GM19351 (cell line): Measurements from ENCODE around the gene CD40.

Source experiments
- ATAC-seq: cut with Tn5 transposase; IDR thresholded peaks from one replicate; pipeline ENCODE4 v1.9.1; 2021; ENCODE audit warnings: mild to moderate bottlenecking, moderate library complexity; ENCODE audit not compliant: unreplicated experiment

The CD40 gene

DNA sequence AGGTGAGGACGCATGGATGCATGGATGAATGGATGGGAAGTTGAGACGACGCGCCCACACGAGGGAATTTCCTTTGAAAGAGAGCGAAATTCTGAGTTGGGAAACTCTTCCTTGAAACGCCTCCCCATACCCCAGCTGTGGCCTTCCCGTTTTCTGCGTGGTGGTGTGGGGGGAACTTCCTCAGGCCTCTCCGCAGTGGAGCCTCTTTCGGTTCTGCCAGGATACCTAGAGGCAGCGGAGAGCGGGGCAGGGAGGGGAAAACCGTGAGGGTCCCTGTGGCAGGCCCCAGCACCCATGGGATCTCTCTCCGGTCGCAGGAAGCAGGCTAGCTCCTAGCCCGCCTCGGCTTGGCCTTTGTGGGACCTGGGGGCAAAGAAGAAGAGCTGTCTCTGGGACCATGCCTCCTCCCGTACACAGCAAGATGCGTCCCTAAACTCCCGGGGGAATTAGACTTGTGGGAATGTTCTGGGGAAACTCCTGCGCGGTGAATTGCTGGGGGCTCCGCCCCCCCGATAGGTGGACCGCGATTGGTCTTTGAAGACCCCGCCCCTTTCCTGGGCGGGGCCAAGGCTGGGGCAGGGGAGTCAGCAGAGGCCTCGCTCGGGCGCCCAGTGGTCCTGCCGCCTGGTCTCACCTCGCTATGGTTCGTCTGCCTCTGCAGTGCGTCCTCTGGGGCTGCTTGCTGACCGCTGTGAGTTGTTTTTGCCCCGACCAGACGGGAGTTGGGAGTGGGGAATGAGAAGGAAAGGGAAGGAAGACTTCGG, at the start of gene CD40:
Gene CD40, plus strand, starts transcription at position 611 of the 764 bp plus-strand sequence. Its CDS starts 30 bp downstream, at position 641.
- ATAC-seq: peak; percentile 74

DNA sequence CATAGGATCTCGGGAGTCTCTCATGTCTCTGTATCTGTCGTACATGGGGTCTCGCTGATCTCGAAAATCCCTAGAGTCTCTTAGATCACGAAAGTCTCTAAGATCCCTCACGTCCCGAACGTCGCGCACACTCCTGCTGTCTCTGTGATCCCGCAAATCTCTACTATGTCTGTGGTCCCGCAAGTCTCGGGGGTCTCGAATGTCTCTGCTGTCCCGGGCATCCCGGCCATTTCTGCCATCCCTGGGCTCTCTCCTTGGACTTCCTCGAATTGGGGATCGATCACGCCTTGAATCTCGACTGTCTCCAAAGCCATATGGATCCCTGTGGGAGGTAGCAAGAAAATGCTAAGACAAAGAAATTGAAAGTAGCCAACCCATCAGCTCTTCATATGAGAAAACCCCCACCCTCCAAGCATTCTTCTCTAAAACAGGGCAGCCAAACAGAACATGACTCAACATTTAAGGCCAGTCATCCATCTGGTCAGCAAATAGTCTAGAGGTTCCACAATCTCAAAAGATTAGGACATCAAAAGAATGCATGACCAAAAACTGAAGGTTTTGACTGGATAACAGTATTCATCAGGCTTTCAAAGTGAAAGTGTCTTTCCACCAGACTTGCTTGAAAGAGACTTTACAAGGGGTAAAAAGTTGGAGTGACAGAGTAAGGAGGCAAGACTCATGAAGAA, 47.8 kb upstream of the CD40 start:
- no peak for ATAC-seq

DNA sequence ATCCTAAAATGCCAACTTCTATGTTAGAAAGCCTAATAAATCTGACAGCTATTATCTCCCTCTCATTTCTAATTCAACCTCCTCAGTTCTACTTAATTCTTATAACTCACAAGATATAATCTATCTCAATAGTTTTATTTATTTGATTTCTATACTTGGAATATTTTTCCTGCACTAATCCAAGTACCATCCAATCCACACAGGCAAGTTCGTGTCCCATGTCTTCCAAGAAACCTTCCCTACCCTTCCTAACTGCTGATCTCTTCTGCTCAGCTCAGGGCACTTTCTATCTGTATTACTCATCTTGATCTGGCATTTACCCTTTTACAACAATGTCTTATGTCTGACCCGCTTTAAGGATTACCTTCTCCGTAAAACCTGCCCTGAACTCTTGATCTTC, 46.5 kb upstream of the CD40 start:
- no peak for ATAC-seq

DNA sequence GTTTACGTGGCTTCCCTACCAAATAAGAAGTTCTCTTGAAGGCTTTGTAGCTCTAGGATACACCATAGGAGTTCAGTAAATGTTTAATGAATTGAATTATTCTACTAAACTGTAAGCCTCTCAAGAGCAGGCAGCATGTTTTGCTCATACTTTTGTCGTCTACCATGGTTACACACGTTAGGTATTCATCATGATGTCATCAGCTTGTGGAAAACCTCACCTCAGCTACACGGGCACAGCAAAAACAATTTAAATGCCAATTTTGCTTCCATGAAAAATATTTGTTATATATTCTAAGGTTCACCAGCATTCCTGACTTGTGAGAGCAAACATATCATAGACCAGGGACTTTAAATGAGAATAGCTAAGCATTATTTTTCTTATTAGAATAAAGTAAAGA, 45.1 kb upstream of the CD40 start:
- no peak for ATAC-seq

DNA sequence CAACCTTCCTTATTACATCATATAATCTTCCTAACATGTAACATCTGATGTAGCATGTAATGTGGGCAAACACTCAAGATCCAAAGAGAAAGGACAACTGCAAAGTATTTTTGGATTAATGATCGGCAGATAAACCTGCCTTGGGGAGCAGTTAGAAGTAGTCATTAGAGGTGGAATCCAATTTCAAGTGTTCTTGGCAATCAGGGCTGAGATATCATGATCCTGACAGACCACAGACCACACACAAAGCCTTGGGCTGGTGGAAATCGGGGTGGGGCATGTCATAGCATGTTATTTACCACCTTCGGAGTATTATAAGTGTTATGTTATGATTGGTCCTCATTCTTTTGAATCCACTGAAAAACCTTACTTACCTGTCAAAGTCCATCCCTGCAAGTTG, 44.7 kb upstream of the CD40 start:
- no peak for ATAC-seq

DNA sequence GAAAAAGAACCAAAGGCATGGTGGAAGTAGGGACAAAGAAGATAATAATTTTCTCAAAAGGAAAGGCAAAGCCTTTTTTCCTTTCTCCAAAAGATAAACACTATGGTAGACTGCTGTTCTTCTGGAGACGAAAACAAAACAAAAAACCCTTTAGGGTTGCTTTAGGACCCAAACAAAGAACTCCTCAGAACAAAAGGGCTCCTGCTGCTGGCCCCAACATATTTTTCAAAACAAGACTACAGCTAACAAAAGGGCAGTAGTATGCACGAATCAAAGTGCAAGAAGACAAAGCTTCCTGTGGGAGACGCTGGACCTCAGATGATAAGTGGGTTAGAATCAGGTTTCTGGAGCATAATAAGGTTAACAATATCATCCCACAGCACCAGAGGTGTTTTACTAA, 44.1 kb upstream of the CD40 start:
- ATAC-seq: no peak

DNA sequence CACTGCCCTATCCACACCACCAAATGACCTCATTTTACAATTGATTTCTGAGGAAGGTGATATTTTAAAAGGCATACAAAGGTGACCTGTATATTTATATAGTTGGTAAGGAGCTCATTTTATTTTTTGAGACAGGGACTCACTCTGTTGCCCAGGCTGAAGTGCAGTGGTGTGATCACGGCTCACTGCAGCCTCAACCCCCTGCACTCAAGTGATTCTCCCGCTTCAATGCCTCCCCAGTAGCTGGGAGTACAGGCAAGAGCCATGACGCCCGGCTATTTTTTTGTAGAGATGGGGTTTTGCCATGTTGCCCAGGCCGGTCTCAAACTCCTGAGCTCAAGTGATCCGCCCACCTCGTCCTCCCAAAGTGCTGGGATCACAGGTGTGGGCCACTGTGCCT, 41.3 kb upstream of the CD40 start:
- ATAC-seq: no peak

DNA sequence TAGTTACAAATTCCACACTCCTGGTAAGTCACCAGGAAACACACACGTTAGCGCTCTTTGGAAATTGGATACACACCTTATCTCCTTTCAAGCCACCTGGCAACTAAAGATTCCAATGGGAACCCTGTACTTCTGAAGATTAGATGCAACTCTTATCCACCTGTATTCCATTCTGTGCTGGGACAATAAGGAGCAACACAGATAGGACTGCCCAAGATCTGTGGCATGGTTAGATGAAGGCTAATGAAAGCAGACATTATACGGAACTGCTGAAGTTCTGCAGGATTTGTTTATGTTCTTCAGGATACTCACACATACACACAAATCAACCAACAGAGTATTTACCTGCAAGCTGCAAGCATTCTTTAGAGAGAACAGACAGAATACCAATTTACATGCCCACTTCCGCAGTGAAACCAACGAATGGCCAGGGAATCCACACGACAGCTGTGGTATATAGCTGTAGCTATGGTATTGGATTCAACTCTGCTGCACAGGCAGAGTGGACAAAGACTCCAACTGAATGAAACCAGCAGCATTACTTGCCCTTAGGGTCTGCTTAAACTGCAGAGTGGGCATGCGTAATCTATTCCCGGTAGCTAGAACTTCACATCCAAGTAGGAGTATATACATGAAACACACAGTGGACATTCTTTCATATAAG, 40.3 kb upstream of the CD40 start:
- no peak for ATAC-seq

DNA sequence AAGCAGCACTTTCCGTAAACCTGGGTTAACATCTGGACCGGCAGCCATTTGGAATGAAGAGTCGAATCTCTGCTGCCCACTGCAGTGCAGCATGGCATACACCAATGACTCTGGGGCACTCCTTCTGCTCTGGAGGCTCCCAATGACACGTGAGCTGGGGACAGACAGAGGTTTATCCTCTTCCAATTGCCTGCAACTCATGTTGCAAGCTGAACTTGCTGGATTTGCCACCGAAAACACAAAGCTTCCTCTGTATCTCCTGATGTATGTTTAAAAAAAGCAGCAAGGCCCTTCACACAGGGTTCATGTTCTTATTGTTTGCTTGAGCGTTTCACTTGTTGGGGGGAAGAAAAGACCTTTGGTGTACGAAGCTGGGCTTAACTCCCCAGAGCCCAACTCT, 39.2 kb upstream of the CD40 start:
- no peak for ATAC-seq

DNA sequence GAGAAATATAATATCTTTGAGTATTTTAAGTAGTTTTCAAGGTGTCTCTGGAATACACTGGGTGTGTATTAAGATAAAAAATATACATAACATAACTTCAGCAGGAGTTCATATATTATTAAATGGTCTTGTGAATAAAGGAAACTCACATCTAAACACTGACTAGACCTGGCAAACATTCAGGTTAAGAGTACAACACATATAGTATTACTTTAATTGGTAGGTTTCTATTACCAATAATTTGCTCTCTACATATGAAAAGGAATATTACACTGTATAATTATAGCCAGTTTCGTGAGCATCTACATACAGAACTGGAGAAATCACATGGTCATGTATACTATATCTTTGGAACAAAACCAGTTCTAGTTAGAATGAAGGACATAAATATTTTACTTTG, 37.0 kb upstream of the CD40 start:
- ATAC-seq: no peak

DNA sequence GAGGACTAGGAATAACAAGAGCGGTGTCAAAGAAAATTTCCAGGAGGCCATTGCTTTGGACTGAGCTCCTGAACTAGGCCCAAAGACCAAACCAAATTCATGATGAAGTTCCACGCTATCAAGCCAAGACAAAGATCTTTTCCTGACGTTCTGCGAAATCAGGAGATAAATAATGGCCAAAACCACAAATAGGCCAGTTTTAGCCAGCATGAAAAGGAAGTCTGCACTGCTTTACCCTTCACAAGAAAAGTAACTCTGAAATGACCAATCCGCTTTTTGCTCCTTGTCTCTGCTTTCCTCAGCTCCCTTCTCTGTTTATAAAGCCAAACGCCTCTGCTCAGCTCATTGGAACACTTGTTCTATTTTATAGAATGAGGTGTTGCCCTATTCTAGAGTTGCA, 35.0 kb upstream of the CD40 start:
- no peak for ATAC-seq

DNA sequence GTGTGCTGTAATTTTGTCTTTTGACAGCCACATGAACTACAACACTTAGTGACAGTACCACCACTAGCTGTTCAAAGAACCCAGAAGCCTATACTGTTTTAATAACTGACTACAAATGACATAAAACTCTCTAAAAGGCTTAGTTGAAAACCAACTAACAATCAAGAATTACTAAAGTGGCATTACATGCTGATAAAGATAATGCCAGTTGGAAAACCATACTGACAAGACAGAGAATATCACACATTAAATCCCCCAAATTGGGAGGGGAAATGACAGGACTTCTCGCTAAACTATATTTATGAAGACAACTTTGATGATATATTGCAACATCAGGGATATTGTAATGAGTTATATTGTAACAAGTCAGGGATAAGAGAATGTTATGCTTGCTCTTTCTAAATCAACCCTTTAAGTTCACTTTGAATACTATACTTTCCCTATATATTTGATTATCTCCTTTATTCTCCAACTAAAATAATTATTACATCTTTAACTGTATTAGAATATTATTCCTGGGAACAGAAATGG, 34.5 kb upstream of the CD40 start:
- ATAC-seq: no peak

DNA sequence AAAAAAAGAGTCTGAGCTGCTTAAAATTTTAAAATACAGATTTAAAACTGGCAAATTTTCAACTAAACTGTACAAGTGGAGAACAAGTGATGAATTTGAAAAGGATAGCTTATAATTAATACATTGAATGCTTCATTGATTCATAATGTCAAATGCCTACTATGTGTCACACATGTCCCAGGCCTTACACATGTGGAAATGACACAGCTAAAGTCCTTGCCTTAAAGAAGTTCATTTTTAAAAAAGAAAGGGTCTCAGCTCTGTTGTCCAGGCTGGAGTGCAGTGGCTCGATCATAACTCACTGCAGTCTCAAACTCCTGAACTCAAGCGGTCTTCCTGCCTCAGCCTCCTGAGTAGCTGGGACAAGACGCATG, 33.3 kb upstream of the CD40 start:
- ATAC-seq: no peak

DNA sequence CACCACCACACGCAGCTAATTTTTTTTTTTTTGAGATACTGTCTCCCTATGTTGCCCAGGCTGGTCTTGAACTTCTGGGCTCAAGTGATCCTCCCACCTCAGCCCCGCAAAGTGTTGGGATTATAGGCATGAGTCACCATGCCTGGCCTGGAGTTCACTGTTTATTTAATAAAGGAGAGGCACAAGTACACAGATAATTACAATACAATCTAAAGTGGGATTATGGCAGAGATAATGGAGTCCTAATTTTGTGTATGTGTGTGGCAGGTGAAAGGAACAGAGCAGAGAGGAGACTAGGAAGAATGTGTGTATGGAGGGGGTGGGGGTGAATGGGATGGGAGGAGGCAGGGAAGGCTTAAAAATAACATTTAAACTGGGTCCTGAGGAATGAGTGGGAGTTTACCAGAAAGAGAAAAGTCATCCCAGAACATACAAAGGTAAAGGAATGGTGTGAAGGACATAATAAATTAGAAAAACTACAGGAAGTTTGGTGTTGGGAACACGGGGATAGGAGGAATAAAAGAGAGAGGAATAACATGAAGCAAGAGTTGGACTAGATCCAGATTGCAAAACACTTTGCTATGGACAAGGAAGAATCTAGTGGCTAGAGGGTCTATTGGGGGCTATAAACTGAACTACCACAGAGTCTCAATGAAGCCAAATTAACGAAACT, 32.8 kb upstream of the CD40 start:
- ATAC-seq: no peak

DNA sequence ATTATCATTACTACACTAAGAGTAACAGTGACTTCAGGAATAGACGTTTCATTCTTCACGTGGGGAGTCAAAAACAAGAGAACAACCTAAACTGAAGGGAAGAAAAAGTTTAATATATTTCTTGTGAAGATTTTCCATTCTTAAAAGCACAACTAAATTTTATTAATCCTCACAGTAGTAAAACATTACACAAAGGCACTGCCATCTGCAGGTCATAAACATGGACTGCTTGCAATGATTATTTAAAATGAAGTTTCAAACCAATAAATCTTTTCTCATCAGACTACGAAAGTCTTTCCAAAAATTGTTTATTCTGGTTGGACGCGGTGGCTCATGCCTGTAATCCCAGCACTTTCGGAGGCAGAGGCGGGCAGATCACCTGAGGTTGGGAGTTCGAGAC, 31.0 kb upstream of the CD40 start:
- no peak for ATAC-seq

DNA sequence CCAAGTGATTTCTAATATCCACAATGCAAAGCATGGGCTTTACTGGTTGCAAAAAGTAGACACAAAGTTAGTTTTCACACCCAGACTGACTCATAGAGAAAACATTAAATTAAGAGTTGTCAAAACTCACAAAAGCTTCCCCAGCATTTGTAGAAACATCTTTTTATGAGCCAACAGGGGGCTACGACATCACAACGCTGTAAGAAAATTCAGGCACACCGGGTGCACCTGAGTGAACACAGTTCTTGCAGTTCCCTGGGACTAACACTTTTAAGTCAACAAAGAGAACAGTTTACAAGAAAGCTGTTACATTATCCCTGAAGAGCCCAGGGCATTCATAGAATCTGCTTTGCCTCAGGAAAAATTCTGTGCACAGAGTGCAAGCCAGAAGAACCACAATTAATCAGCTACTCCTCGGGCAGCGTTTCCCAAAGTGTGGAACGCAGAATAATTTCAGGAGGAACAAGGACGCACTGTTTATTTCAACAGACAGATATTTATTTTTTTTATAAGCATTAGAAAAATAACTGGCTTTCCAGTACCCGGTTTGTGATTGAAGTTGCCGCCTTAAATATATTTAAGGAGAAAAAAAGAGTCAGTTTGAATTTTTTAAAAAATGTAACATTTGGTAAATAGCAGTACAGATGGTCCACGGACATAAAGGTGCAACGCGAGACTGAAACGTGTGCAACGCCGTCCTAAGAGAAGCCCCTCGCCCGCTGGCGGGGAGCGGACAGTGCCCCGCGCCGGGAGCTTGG, 29.5 kb upstream of the CD40 start:
- ATAC-seq: no peak

DNA sequence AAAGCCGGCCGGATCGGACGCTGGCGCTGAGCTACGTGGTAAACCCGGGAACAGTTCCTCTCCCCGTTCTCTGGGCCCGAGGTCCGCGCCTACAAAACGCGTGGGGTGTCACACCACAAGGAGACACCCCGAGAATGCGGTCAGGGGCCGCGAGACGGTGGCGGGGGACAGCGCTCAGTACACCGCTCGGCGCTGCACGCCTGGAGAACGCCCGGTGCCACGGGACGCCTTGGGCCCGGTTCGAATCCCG, 29.0 kb upstream of the CD40 start:
- peak; percentile 29 for ATAC-seq

DNA sequence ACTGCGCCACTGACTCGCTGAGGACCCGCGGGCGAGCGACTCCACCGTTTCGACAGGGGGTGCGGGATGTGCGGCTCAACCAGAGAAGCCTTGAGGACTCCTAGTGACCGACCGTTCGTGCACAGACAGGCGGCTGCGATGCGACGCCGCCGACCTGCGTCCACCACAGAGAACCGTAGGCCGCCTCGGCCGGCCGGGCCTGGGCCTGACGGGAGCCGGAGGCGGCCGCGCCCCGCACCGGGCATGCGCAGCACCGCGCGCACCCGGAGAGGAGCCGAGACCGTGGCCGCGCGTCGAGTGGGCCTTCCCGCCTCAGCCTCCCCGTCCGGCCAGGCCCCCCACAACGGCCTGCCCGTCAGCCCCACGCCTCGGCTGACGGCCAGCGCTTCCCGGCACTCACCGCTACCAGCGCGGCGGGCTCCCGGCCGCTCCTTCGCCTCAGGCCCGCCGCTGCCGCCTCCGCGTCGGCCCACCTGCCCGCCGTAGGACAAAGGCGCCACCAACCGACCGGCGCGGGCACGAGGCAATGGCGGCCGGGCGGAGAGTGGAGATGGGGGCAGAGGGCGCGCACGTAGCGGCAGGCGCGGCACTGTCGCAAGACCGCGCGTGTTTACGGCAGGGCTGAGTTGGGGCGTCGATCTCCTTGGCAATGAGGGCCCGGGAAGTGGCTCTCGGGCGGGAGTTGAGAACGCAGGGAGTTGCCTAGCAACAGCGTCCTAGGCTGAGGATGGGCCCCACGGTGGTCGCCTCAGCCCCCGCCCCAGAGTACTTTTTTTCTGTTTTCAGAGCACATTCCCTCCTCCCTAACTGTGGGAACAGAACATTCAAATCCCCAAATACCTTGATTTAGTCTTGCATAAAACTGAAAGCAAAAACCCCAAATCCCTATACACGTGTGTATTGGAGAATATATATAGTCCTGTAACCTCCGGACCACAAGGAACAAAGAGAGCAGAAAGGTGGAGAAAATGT, 28.4 kb upstream of the CD40 start, which contains the start of gene NCOA5:
Gene NCOA5, minus strand, starts transcription at position 546 of the 972 bp plus-strand sequence. CDS start 10,538 bp downstream, outside the sequence.
- ATAC-seq: peak; percentile 82
